Epithelial cell of proximal tubule (primary cell): ENCODE results near the gene PTCSC3. TPM values are rescaled to one million over a fixed set of nuclear protein-coding genes. Genes with fewer than 3 reads are reported as not detected.
A peak's percentile ranks its signal among the peaks of the same experiment; 100 is the strongest.

Source experiments
- DNase-seq: peaks from one replicate; pipeline ENCODE4 v3.0.0-alpha.2; 2011; ENCODE audit warnings: low read depth
- H3K4me3 ChIP-seq: 2 replicates; pipeline ENCODE4 v1.5.1; 2011; ENCODE audit warnings: low read depth, mild to moderate bottlenecking, low read length
- CTCF ChIP-seq: conservative IDR thresholded peaks from 2 replicates; pipeline ENCODE4 v1.5.1; 2012; ENCODE audit warnings: low read depth, mild to moderate bottlenecking, low read length
- total RNA-seq: library from RNA; depleted of rRNA; stranded (reverse); fragments of >200 nt; gene quantifications from 2 replicates; pipeline ENCODE4 v1.2.3, GENCODE V29; 2015

Gene PTCSC3
- total RNA-seq, 1 donor from 2014 or later, result not detected

DNA sequence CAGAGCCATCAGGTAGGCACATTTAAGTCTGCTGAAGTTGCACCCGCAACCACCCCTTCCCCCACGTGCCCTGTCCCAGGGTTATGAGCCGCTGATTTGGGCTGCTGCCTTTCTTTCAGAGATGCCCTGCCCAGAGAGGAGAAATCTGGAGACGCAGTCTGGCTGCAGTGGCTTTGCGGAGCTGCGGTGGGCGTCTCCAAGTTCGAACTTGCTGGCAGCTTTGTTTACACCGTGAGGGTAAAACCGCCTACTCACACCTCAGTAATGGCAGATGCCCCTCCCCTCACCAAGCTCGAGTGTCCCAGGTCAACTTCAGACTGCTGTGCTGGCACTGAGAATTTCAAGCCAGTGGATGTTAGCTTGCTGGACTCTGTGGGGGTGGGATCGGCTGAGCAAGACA, 14.7 kb downstream of the PTCSC3 start:
- DNase-seq, result no peak
- H3K4me3 ChIP-seq, result peak overlapping the region; percentile 40
- no peak for TF ChIP-seq CTCF

GRCh38 chr14:36151335-36151734, 25.2 kb downstream of the PTCSC3 start:
- no peak for TF ChIP-seq CTCF
- DNase-seq, result no peak
- H3K4me3 ChIP-seq, result no peak overlapping the region

- TF ChIP-seq CTCF, result no peak
- H3K4me3 ChIP-seq, result no peak overlapping the region
- no peak for DNase-seq
These were observed 42.5 kb downstream of the PTCSC3 start for GRCh38 chr14:36134038-36134437.

- TF ChIP-seq CTCF, result no peak
- H3K4me3 ChIP-seq, result no peak overlapping the region
- DNase-seq, result no peak
These were observed 43.7 kb downstream of the PTCSC3 start for GRCh38 chr14:36132826-36133225.

- TF ChIP-seq CTCF, result no peak
- no peak for DNase-seq
- no peak overlapping the region for H3K4me3 ChIP-seq
These were observed 46.3 kb downstream of the PTCSC3 start for GRCh38 chr14:36130186-36130585.

- no peak for TF ChIP-seq CTCF
- peak; percentile 9 for DNase-seq
- no peak overlapping the region for H3K4me3 ChIP-seq
These were observed 47.3 kb downstream of the PTCSC3 start for GRCh38 chr14:36129181-36129580.

DNA sequence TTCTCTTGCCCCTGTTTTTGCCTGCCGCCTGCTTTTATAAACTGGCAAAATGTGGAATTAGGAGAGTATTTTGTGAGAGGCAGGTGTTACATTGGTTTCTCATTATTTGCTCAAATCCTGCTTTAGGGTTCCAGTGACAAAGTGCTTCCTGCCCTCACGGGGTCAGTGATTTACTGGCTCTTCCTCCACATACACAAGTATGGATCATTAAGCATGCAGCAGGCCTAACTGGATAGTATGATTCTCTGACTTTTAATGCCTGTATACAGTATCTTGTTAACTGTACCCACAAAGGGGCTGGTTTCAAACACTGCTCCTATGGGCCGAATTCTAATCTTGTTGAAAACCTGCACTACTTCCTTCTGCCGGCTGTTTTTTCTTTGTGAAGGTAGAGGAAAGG, 63.2 kb downstream of the PTCSC3 start:
- TF ChIP-seq CTCF, result no peak
- no peak overlapping the region for H3K4me3 ChIP-seq

More for the DNA sequence above, 63.2 kb downstream of the PTCSC3 start:
- no peak for DNase-seq
